ENCODE data around the gene NOX1.

The NOX1 gene

DNA sequence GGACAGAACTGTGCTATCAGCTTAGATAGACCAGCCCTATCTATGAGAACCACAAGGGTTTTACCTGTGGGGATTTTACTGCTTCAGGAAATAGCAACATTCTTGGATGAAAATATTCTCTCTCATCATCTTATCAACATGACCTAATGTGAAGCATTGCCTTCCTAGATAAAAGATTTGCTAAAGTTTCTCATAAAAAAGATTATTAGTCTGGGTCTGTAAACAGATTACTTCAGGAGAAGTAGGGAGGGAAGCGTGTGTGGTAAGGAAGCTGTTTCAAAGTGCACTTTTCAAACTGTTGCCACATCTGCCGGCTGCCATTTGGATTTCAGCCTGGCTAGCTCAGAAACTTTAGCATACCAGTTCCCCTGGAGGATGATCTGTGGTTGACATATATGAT is at the start of gene NOX1:
Gene NOX1, minus strand, starts transcription at position 35 of the 400 bp plus-strand sequence. CDS start 220 bp downstream, outside the sequence.
- ChIA-PET POLR2A (ENCODE audit: low non-redundant PET) (no interaction called here), CTCF (no interaction called here)
- no peak for DNase-seq (ENCODE audit: low spot score)
- TF ChIP-seq CTCF (conservative IDR thresholded peaks at IDR 0.05; ENCODE audit: low read depth): no peak
- no peak within 1 kb of the TSS for H3K27ac ChIP-seq

GRCh38 chrX:100915562-100915961 is 41.4 kb upstream of the NOX1 start:
- ChIA-PET CTCF (no interaction called here), POLR2A (ENCODE audit: low non-redundant PET) (no interaction called here)
- DNase-seq (ENCODE audit: low spot score): no peak
- H3K27ac ChIP-seq: no peak overlapping the region
- no peak for TF ChIP-seq CTCF (conservative IDR thresholded peaks at IDR 0.05; ENCODE audit: low read depth)

GRCh38 chrX:100913111-100913510 is 39.0 kb upstream of the NOX1 start:
- H3K27ac ChIP-seq: no peak overlapping the region
- CTCF ChIA-PET: no interaction called here
- POLR2A ChIA-PET (ENCODE audit: low non-redundant PET): no interaction called here
- no peak for DNase-seq (ENCODE audit: low spot score)
- no peak for TF ChIP-seq CTCF (conservative IDR thresholded peaks at IDR 0.05; ENCODE audit: low read depth)

DNA sequence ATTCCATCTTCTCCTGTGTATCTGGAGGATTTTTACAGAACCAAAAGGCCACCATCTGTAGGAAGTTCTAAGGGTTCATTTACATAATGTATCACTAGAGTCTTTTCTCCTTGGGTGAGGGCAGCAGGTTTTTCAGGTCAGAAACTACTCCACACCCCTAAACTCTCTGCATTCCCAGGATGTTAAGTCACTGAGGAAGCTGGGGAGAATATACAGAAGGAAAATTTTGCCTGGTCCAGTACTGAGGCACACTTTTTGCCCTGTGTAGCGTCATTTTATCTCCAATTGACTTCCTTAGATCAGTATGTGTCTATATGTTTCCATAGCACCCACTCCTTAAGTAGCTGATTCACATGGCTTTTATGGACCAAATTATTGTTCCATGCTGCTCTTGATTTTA is 37.6 kb upstream of the NOX1 start:
- H3K27ac ChIP-seq: no peak overlapping the region
- CTCF ChIA-PET: no interaction called here
- TF ChIP-seq CTCF (conservative IDR thresholded peaks at IDR 0.05; ENCODE audit: low read depth): no peak
- POLR2A ChIA-PET (ENCODE audit: low non-redundant PET): no interaction called here
- DNase-seq (ENCODE audit: low spot score): peak; percentile 34

GRCh38 chrX:100905620-100906019 is 31.5 kb upstream of the NOX1 start:
- CTCF ChIA-PET: no interaction called here
- no peak for TF ChIP-seq CTCF (conservative IDR thresholded peaks at IDR 0.05; ENCODE audit: low read depth)
- DNase-seq (ENCODE audit: low spot score): no peak
- POLR2A ChIA-PET (ENCODE audit: low non-redundant PET): no interaction called here
- H3K27ac ChIP-seq: no peak overlapping the region

DNA sequence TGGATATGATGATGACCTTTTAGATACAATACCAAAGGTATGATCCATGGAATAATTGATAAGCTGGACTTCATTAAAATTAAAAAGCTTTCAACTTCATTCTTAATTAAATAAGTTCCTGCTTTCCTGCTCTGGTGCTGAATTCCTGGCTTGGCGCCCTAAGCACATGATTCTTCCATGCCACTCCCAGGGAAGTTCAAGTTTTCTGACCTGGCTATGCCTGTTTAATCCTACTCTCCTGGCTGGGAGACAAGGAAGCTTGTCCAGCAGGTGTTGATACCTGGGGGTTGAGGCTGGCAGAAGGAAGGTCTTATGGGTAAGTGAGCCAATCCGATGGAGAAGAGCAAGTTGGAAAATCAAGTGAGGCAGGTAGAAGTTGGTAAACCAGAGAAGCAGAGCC is 30.3 kb upstream of the NOX1 start:
- ChIA-PET CTCF (interaction anchor here (0.6 kb wide), 1 partner anchor 14 kb away, joined by 3 read pairs; no protein-coding TSS in a partner anchor), POLR2A (ENCODE audit: low non-redundant PET) (no interaction called here)
- no peak for TF ChIP-seq CTCF (conservative IDR thresholded peaks at IDR 0.05; ENCODE audit: low read depth)
- H3K27ac ChIP-seq: no peak overlapping the region
- no peak for DNase-seq (ENCODE audit: low spot score)
